ENCODE results near the gene BACH2.
A peak's percentile ranks its signal among the peaks of the same experiment; 100 is the strongest.

BACH2 gene

GRCh38 chr6:89986650-89987074, 310.0 kb downstream of the BACH2 start:
- H3K4me3 ChIP-seq (ENCODE audit: low read depth, low read length): no peak overlapping the region
- in situ Hi-C loops (cut with HindIII; ENCODE audit: low sequenced_read_pairs): no loop called here
- peak; percentile 62 for DNase-seq (ENCODE audit: low read depth, low spot score)
- no peak for TF ChIP-seq CTCF (IDR thresholded peaks at IDR 0.05; ENCODE audit: low read depth, low read length)

GRCh38 chr6:89985751-89986493, 310.7 kb downstream of the BACH2 start:
- no peak for TF ChIP-seq CTCF (IDR thresholded peaks at IDR 0.05; ENCODE audit: low read depth, low read length)
- DNase-seq (ENCODE audit: low read depth, low spot score): peak; percentile 93
- in situ Hi-C loops (cut with HindIII; ENCODE audit: low sequenced_read_pairs): no loop called here
- H3K4me3 ChIP-seq (ENCODE audit: low read depth, low read length): no peak overlapping the region

- no peak overlapping the region for H3K4me3 ChIP-seq (ENCODE audit: low read depth, low read length)
- in situ Hi-C loops (cut with HindIII; ENCODE audit: low sequenced_read_pairs): no loop called here
- no peak for TF ChIP-seq CTCF (IDR thresholded peaks at IDR 0.05; ENCODE audit: low read depth, low read length)
- DNase-seq (ENCODE audit: low read depth, low spot score): peak; percentile 73
Observed at GRCh38 chr6:89984926-89985750, 311.5 kb downstream of the BACH2 start.

- DNase-seq (ENCODE audit: low read depth, low spot score): no peak
- no peak overlapping the region for H3K4me3 ChIP-seq (ENCODE audit: low read depth, low read length)
- no peak for TF ChIP-seq CTCF (IDR thresholded peaks at IDR 0.05; ENCODE audit: low read depth, low read length)
- in situ Hi-C loops (cut with HindIII; ENCODE audit: low sequenced_read_pairs): no loop called here
Observed at GRCh38 chr6:89980353-89980752, 316.3 kb downstream of the BACH2 start.

- no peak for DNase-seq (ENCODE audit: low read depth, low spot score)
- in situ Hi-C loops (cut with HindIII; ENCODE audit: low sequenced_read_pairs): no loop called here
- TF ChIP-seq CTCF (IDR thresholded peaks at IDR 0.05; ENCODE audit: low read depth, low read length): no peak
- no peak overlapping the region for H3K4me3 ChIP-seq (ENCODE audit: low read depth, low read length)
Observed at GRCh38 chr6:89979481-89980119, 317.0 kb downstream of the BACH2 start.

GRCh38 chr6:89978749-89979145, 317.9 kb downstream of the BACH2 start:
- TF ChIP-seq CTCF (IDR thresholded peaks at IDR 0.05; ENCODE audit: low read depth, low read length): no peak
- DNase-seq (ENCODE audit: low read depth, low spot score): no peak
- H3K4me3 ChIP-seq (ENCODE audit: low read depth, low read length): no peak overlapping the region
- in situ Hi-C loops (cut with HindIII; ENCODE audit: low sequenced_read_pairs): no loop called here
